Prostate gland (tissue), 2 donors: Measurements from ENCODE around the gene PRR12. TPM values are rescaled to one million over a fixed set of nuclear protein-coding genes. Genes with fewer than 3 reads are reported as not detected.

Experiments
- DNase-seq: peaks from one replicate; pipeline ENCODE4 v3.0.0-alpha.2; 2019; ENCODE audit warnings: low spot score
- H3K27ac ChIP-seq, 2 donors: fragments of 200-600 bp; sonication (generic); 2 replicates each; pipeline ENCODE4 v1.5.1; 2017 to 2019
- H3K27me3 ChIP-seq: fragments of 200-600 bp; sonication (generic); replicated peaks from 2 replicates; pipeline ENCODE4 v1.5.1; 2019; ENCODE audit not compliant: insufficient read depth
- H3K36me3 ChIP-seq, 2 donors: fragments of 200-600 bp; sonication (generic); 1 replicate in 1 of 2; 2 replicates in 1 of 2; pipeline versions ENCODE4 v1.5.1 to v1.8.1; 2017 to 2019
- H3K4me1 ChIP-seq: fragments of 200-600 bp; sonication (generic); replicated peaks from 2 replicates; pipeline ENCODE4 v1.5.1; 2019
- H3K4me3 ChIP-seq, 2 donors: fragments of 200-600 bp; sonication (generic); 2 replicates each; pipeline ENCODE4 v1.5.1; 2017 to 2019
- H3K9me3 ChIP-seq: fragments of 200-600 bp; sonication (generic); 2 replicates; pipeline ENCODE4 v1.5.1; 2017
- CTCF ChIP-seq, 4 experiments: fragments of 200-600 bp in 2 of 4; fragments of 450-650 bp in 2 of 4; sonication (generic) in 2 of 4; IDR thresholded peaks; 1 replicate in 3 of 4; 2 replicates in 1 of 4; pipeline ENCODE4 v1.5.1; 2016 to 2019; ENCODE audit warnings: antibody characterized with exemption in 4 of 4, mild to moderate bottlenecking in 2 of 4, moderate library complexity in 2 of 4
- POLR2A ChIP-seq: fragments of 450-650 bp; IDR thresholded peaks from one replicate; pipeline ENCODE4 v1.6.1; 2016; ENCODE audit warnings: antibody characterized with exemption, mild to moderate bottlenecking
- POLR2AphosphoS5 ChIP-seq: sonication (generic); formaldehyde crosslinking; IDR thresholded peaks from one replicate; pipeline ENCODE4 v1.6.1; 2017; ENCODE audit warnings: antibody characterized with exemption
- WGBS: methylation state at CpG from one replicate; pipeline ENCODE4 v1.1.5; 2018; 5-methylcytosine and 5-hydroxymethylcytosine counted together
- intact Hi-C: fragments of 100-400 bp; cut with DNase I; formaldehyde crosslinking; loops from one replicate; pipeline ENCODE4 v1.14.2; 2022
- small RNA-seq, 2 donors: library from RNA; depleted of rRNA; stranded (forward); fragments of <200 nt; gene quantifications; one replicate each; pipeline ENCODE3, GENCODE V24; 2016
- total RNA-seq, 2 donors: library from RNA; depleted of rRNA; stranded (reverse); fragments of >200 nt; gene quantifications; one replicate each; pipeline ENCODE4 v1.1.0, GENCODE V29; 2016

PRR12 gene
- total RNA-seq, 2 donors from 2014 or later = 24.0 to 41.9 TPM

GRCh38 chr19:49672131-49672919 is 81.3 kb downstream of the PRR12 start:
- no peaks in the 10 kb centered on the region for H3K36me3 ChIP-seq
- H3K9me3 ChIP-seq = no peaks in the 10 kb centered on the region
- H3K27me3 ChIP-seq = no peaks in the 10 kb centered on the region
- no peaks in the 10 kb centered on the region for H3K4me1 ChIP-seq
- H3K27ac ChIP-seq = peak overlapping the region; percentile 20 to 56
- intact Hi-C loops = no loop called here
- H3K4me3 ChIP-seq = no peak overlapping the region
- peak; percentile 54 for TF ChIP-seq POLR2AphosphoS5
- peak; percentile 68 to 80 (median 72) for TF ChIP-seq CTCF (IDR thresholded peaks at IDR 0.05)
- TF ChIP-seq POLR2A = no peak
- WGBS = 26% methylated on average over 28 of the region's 28 CpGs
- DNase-seq = peak; percentile 59

Small RNAs within 50 kb of the gene (small RNA-seq; reads per million reads assigned to genes)
- gene RF00019 = 0 reads per million in 2 donors

Other genes with a start within 250 kb of the PRR12 start
- gene TEAD2, start 228.8 kb upstream of the PRR12 start, total RNA-seq = 10 to 100 TPM; 17.0 to 28.0 TPM
- 10 to 100 TPM in 1 of 2 donors, 1 to 10 TPM in 1; 1.0 to 17.8 TPM for gene DKKL1, start 227.3 kb upstream of the PRR12 start, total RNA-seq
- 10 to 100 TPM in 1 of 2 donors, not detected in 1; 13.1 TPM for gene KASH5, start 202.9 kb upstream of the PRR12 start, total RNA-seq
- gene PTH2, start 167.7 kb upstream of the PRR12 start, total RNA-seq = not detected
- gene GFY, start 165.8 kb upstream of the PRR12 start, total RNA-seq = not detected
- under 1 TPM; 0.09 to 0.40 TPM for gene SLC17A7, start 149.7 kb upstream of the PRR12 start, total RNA-seq
- gene PIH1D1, start 139.4 kb upstream of the PRR12 start, total RNA-seq = 100 to 1,000 TPM in 1 of 2 donors, 10 to 100 TPM in 1; 93.0 to 123 TPM
- gene ALDH16A1, start 138.0 kb upstream of the PRR12 start, total RNA-seq = 10 to 100 TPM; 24.3 to 42.0 TPM
- gene FLT3LG, start 117.0 kb upstream of the PRR12 start, total RNA-seq = 10 to 100 TPM in 1 of 2 donors, 1 to 10 TPM in 1; 2.9 to 10.7 TPM
- gene RPL13A, start 103.6 kb upstream of the PRR12 start, total RNA-seq = 1,000 to 10,000 TPM; 2,414 to 3,956 TPM
- 1,000 to 10,000 TPM; 4,118 to 4,499 TPM for gene RPS11, start 94.7 kb upstream of the PRR12 start, total RNA-seq
- gene FCGRT, start 78.5 kb upstream of the PRR12 start, total RNA-seq = 100 to 1,000 TPM; 140 to 153 TPM
- 10 to 100 TPM in 1 of 2 donors, 1 to 10 TPM in 1; 2.5 to 14.5 TPM for gene RCN3, start 63.2 kb upstream of the PRR12 start, total RNA-seq
- 10 to 100 TPM; 62.9 to 91.7 TPM for gene NOSIP, start 10.6 kb upstream of the PRR12 start, total RNA-seq
- 10 to 100 TPM in 1 of 2 donors, 1 to 10 TPM in 1; 8.1 to 22.5 TPM for gene PRRG2, start 9.9 kb upstream of the PRR12 start, total RNA-seq
- 10 to 100 TPM; 59.1 to 72.3 TPM for gene RRAS, start 49.0 kb downstream of the PRR12 start, total RNA-seq
- gene SCAF1, start 51.0 kb downstream of the PRR12 start, total RNA-seq = 10 to 100 TPM; 47.9 to 80.8 TPM
- gene IRF3, start 74.7 kb downstream of the PRR12 start, total RNA-seq = 10 to 100 TPM; 53.4 to 58.0 TPM
- 10 to 100 TPM; 11.6 to 11.7 TPM for gene BCL2L12, start 74.8 kb downstream of the PRR12 start, total RNA-seq
- gene PRMT1, start 86.1 kb downstream of the PRR12 start, total RNA-seq = 100 to 1,000 TPM; 142 to 300 TPM
- 1 to 10 TPM in 1 of 2 donors, under 1 TPM in 1; 0.68 to 6.1 TPM for gene ADM5, start 98.4 kb downstream of the PRR12 start, total RNA-seq
- gene CPT1C, start 99.9 kb downstream of the PRR12 start, total RNA-seq = 1 to 10 TPM in 1 of 2 donors, under 1 TPM in 1; 0.96 to 5.5 TPM
- gene TSKS, start 172.1 kb downstream of the PRR12 start, total RNA-seq = 10 to 100 TPM in 1 of 2 donors, not detected in 1; 10.6 TPM
- gene AP2A1, start 175.8 kb downstream of the PRR12 start, total RNA-seq = 100 to 1,000 TPM in 1 of 2 donors, 10 to 100 TPM in 1; 62.7 to 252 TPM
- 10 to 100 TPM; 39.2 to 45.4 TPM for gene FUZ, start 222.1 kb downstream of the PRR12 start, total RNA-seq
- 100 to 1,000 TPM in 1 of 2 donors, 10 to 100 TPM in 1; 38.4 to 173 TPM for gene MED25, start 227.1 kb downstream of the PRR12 start, total RNA-seq